Measurements from ENCODE around the gene ZNF613.
"Not testable (repeated sequence)": the region's sequence is repeated elsewhere in the genome, so short reads cannot be mapped to it uniquely, and the experiment has no call there.

DNA sequence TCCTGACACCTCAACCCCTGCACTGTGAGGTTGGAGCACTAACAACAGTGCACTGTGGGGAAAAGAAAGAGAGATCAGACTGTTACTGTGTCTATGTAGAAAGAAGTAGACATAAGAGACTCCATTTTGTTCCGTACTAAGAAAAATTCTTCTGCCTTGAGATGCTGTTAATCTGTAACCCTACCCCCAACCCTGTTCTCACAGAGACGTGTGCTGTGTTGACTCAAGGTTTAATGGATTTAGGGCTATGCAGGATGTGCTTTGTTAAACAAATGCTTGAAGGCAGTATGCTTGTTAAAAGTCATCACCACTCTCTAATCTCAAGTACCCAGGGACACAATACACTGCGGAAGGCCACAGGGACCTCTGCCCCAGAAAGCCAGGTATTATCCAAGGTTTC is 21.6 kb upstream of the ZNF613 start:
- TF ChIP-seq EZH2 (IDR thresholded peaks at IDR 0.05; ENCODE audit: borderline replicate concordance, low read depth, low read length, poor library complexity, severe bottlenecking) = not testable (repeated sequence)
- TF ChIP-seq, protein P1, sequence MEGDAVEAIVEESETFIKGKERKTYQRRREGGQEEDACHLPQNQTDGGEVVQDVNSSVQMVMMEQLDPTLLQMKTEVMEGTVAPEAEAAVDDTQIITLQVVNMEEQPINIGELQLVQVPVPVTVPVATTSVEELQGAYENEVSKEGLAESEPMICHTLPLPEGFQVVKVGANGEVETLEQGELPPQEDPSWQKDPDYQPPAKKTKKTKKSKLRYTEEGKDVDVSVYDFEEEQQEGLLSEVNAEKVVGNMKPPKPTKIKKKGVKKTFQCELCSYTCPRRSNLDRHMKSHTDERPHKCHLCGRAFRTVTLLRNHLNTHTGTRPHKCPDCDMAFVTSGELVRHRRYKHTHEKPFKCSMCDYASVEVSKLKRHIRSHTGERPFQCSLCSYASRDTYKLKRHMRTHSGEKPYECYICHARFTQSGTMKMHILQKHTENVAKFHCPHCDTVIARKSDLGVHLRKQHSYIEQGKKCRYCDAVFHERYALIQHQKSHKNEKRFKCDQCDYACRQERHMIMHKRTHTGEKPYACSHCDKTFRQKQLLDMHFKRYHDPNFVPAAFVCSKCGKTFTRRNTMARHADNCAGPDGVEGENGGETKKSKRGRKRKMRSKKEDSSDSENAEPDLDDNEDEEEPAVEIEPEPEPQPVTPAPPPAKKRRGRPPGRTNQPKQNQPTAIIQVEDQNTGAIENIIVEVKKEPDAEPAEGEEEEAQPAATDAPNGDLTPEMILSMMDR (conservative IDR thresholded peaks at IDR 0.05; ENCODE audit: low read depth, low read length) = not testable (repeated sequence)

Data from A673 (cell line).